ENCODE data around the gene SMARCA2.

Gene SMARCA2

GRCh38 chr9:2050236-2050635 lies 35.1 kb downstream of the SMARCA2 start:
- no peak for TF ChIP-seq POLR2A (IDR thresholded peaks at IDR 0.05; ENCODE audit: low read depth, low read length)
- TF ChIP-seq TAF1 (IDR thresholded peaks at IDR 0.05; ENCODE audit: low read depth, low read length), result no peak
- TF ChIP-seq POU2F2 (IDR thresholded peaks at IDR 0.05; ENCODE audit: low read depth, low read length), result no peak
- no peak for TF ChIP-seq POLR2AphosphoS5 (IDR thresholded peaks at IDR 0.05; ENCODE audit: low read depth, low read length)
- TF ChIP-seq SPI1 (IDR thresholded peaks at IDR 0.05; ENCODE audit: low read depth, low read length), result no peak
- no peak for DNase-seq (ENCODE audit: insufficient read length, low spot score)
- FAIRE-seq, result no peak

GRCh38 chr9:2053883-2054845 lies 39.0 kb downstream of the SMARCA2 start:
- FAIRE-seq (peak; percentile 99), DNase-seq (ENCODE audit: insufficient read length, low spot score) (peak; percentile 17)
- no peak for TF ChIP-seq POLR2A (IDR thresholded peaks at IDR 0.05; ENCODE audit: low read depth, low read length)
- no peak for TF ChIP-seq POU2F2 (IDR thresholded peaks at IDR 0.05; ENCODE audit: low read depth, low read length)
- TF ChIP-seq POLR2AphosphoS5 (IDR thresholded peaks at IDR 0.05; ENCODE audit: low read depth, low read length), result 0 out of 2 replicates have a peak, but pooled peaks have one; percentile 14
- TF ChIP-seq TAF1 (IDR thresholded peaks at IDR 0.05; ENCODE audit: low read depth, low read length), result no peak
- TF ChIP-seq SPI1 (IDR thresholded peaks at IDR 0.05; ENCODE audit: low read depth, low read length), result peak; percentile 82
- peak; percentile 97 for TF ChIP-seq PAX5 (IDR thresholded peaks at IDR 0.05; ENCODE audit: insufficient read depth, low read length, severe bottlenecking)

- TF ChIP-seq POU2F2 (IDR thresholded peaks at IDR 0.05; ENCODE audit: low read depth, low read length) (peak; percentile 64; the same call in 1 of the 2 replicates), TAF1 (IDR thresholded peaks at IDR 0.05; ENCODE audit: low read depth, low read length) (no peak)
- FAIRE-seq, result peak; percentile 33
- no peak for DNase-seq (ENCODE audit: insufficient read length, low spot score)
Observed at GRCh38 chr9:2055203-2055658, 40.1 kb downstream of the SMARCA2 start.

- FAIRE-seq, result no peak
- no peak for DNase-seq (ENCODE audit: insufficient read length, low spot score)
- TF ChIP-seq PAX5 (IDR thresholded peaks at IDR 0.05; ENCODE audit: insufficient read depth, low read length, severe bottlenecking), result no peak
- TF ChIP-seq POLR2A (IDR thresholded peaks at IDR 0.05; ENCODE audit: low read depth, low read length), result no peak
- no peak for TF ChIP-seq SPI1 (IDR thresholded peaks at IDR 0.05; ENCODE audit: low read depth, low read length)
- no peak for TF ChIP-seq POU2F2 (IDR thresholded peaks at IDR 0.05; ENCODE audit: low read depth, low read length)
- TF ChIP-seq POLR2AphosphoS5 (IDR thresholded peaks at IDR 0.05; ENCODE audit: low read depth, low read length), result no peak
- no peak for TF ChIP-seq TAF1 (IDR thresholded peaks at IDR 0.05; ENCODE audit: low read depth, low read length)
Observed at GRCh38 chr9:2059274-2059929, 44.3 kb downstream of the SMARCA2 start.

- DNase-seq (ENCODE audit: insufficient read length, low spot score) (no peak), FAIRE-seq (peak; percentile 9)
- TF ChIP-seq TAF1 (IDR thresholded peaks at IDR 0.05; ENCODE audit: low read depth, low read length), result no peak
- 0 out of 2 replicates have a peak, but pooled peaks have one; percentile 29 for TF ChIP-seq POLR2A (IDR thresholded peaks at IDR 0.05; ENCODE audit: low read depth, low read length)
- no peak; the same call in 1 of the 2 replicates for TF ChIP-seq POLR2AphosphoS5 (IDR thresholded peaks at IDR 0.05; ENCODE audit: low read depth, low read length)
- no peak for TF ChIP-seq SPI1 (IDR thresholded peaks at IDR 0.05; ENCODE audit: low read depth, low read length)
- TF ChIP-seq POU2F2 (IDR thresholded peaks at IDR 0.05; ENCODE audit: low read depth, low read length), result no peak
Observed at GRCh38 chr9:2060424-2060823, 45.3 kb downstream of the SMARCA2 start.

GRCh38 chr9:2065704-2066103 lies 50.6 kb downstream of the SMARCA2 start:
- no peak for FAIRE-seq
- no peak for DNase-seq (ENCODE audit: insufficient read length, low spot score)
- TF ChIP-seq POLR2A (IDR thresholded peaks at IDR 0.05; ENCODE audit: low read depth, low read length) (no peak), POLR2AphosphoS5 (IDR thresholded peaks at IDR 0.05; ENCODE audit: low read depth, low read length) (no peak), POU2F2 (IDR thresholded peaks at IDR 0.05; ENCODE audit: low read depth, low read length) (no peak), TAF1 (IDR thresholded peaks at IDR 0.05; ENCODE audit: low read depth, low read length) (no peak)

- peak; percentile 72 for FAIRE-seq
- TF ChIP-seq POU2F2 (IDR thresholded peaks at IDR 0.05; ENCODE audit: low read depth, low read length), result no peak
- no peak for DNase-seq (ENCODE audit: insufficient read length, low spot score)
Observed at GRCh38 chr9:2066312-2067273, 51.4 kb downstream of the SMARCA2 start.

- DNase-seq (ENCODE audit: insufficient read length, low spot score) (no peak), FAIRE-seq (no peak)
- TF ChIP-seq PAX5 (IDR thresholded peaks at IDR 0.05; ENCODE audit: insufficient read depth, low read length, severe bottlenecking), result no peak
Observed at GRCh38 chr9:2072752-2073405, 57.7 kb downstream of the SMARCA2 start.

- TF ChIP-seq POU2F2 (IDR thresholded peaks at IDR 0.05; ENCODE audit: low read depth, low read length), result no peak
- no peak for TF ChIP-seq POLR2AphosphoS5 (IDR thresholded peaks at IDR 0.05; ENCODE audit: low read depth, low read length)
- no peak for TF ChIP-seq POLR2A (IDR thresholded peaks at IDR 0.05; ENCODE audit: low read depth, low read length)
- no peak for TF ChIP-seq TAF1 (IDR thresholded peaks at IDR 0.05; ENCODE audit: low read depth, low read length)
- TF ChIP-seq SPI1 (IDR thresholded peaks at IDR 0.05; ENCODE audit: low read depth, low read length), result no peak
- TF ChIP-seq PAX5 (IDR thresholded peaks at IDR 0.05; ENCODE audit: insufficient read depth, low read length, severe bottlenecking), result no peak
- DNase-seq (ENCODE audit: insufficient read length, low spot score) (no peak), FAIRE-seq (no peak)
Observed at GRCh38 chr9:2082772-2083171, 67.6 kb downstream of the SMARCA2 start.

Data from GM12891 (cell line).